Left hindlimb (tissue), 1 donor: ENCODE measurements around the gene PLA2G4A.

ENCODE experiments used
- DNase-seq: peaks from one replicate; pipeline ENCODE4 v3.0.0-alpha.2; 2018

Gene PLA2G4A

GRCh38 chr1:186978596-186979556 lies 150.1 kb downstream of the PLA2G4A start:
- no peak for DNase-seq

DNA sequence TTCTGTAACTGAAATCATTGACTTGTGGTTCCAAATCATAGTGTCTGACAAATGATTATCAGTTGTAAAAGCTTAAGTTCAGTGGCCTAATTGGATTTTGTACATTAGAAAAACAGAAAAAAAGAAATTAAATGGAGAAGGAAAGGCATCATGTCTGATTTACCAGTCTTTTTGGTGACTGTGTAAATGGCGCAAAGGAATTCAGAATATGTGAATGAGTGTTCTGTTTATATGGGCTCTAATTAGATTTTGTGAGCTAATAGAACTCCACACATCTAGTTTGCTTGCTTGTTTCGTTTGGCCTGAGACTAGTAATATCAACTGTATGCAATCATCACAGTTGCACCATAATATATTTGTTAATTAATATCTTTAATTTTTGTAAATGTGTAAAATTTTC lies 151.7 kb downstream of the PLA2G4A start:
- DNase-seq: no peak

DNA sequence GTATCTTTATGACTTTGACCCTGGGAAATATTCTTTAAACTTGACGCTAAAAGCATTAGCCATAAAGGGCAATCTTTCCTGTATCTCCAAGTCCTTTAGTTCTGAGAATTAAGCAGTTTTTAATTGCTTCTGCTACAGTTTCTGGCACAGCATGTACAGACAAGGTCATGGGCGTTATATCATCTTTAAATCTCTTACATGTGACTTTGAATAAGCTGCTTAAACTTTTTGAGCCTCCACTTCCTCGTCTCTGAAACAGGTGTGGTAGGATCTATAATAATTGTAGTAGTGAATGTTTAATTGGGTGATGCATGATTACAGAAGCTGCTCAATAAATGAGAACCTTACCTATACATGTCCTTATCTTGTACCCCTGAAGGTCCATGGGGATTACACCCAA lies 153.4 kb downstream of the PLA2G4A start:
- no peak for DNase-seq

- DNase-seq: no peak
Observed at GRCh38 chr1:186983327-186983726, 154.6 kb downstream of the PLA2G4A start.

DNA sequence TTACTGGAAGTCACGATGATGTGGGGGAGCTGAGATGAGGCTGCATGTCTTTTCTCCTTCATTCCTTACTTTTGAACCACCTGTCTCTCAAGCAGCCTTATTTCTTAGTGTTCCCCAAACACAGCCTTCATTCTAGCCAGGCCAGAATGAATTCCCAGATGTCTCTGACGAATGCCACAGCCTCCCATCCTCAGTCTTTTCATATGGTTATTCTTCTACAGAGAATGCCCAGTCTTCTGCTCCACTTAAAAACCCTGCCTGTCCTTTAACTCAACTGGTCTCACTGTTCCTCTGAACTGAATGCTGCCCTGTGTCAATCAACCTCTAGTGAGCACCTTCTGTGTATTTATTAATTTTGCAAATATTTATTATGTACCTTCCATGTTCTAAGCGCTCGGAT lies 156.2 kb downstream of the PLA2G4A start:
- DNase-seq: no peak

DNA sequence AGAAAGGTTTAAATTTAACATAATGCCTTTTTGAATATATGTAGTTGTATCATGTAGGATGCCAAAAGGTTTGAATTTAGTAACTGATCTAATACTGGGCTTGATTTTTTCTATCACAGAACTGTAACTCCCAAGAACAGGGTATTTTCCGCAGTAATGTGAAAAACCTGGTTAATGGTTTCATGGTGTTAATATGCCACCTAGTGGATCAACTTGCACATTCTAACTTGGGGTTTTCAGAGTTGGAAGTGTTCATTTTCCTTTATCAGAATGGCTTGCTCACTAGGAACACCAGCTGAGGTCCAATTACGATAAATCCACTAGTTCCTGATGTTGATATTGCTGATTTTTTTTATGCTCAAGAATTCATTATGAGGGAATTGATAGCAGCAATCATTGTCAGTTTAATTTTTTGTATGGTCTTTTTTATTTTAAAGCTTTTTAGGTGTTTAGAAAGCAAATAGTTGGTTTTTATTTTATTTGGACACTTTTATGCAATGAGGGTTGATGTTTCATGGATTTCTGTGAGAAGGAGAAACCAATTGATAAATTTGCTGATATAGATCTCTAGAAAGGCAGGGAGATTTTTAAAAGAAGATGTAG lies 157.2 kb downstream of the PLA2G4A start:
- no peak for DNase-seq

DNA sequence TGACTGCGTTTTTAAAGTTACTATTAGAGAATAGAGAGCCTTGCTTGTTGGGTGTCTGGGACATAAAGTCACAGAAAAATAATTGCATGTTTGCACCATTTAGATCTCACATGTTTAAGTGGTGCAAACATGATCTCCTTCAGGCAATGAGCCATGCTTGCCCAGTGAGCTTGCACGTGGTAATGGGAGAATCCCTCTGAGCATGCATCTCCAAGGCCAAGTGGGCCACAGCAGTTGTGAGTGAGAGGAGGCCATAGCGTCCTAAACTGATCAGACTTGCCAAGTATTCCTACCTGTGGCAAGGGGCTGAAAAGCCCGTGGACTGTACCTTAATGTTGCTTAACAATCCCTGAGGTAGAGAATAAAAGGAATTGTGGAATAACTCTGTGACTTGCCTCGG lies 158.3 kb downstream of the PLA2G4A start:
- no peak for DNase-seq

DNA sequence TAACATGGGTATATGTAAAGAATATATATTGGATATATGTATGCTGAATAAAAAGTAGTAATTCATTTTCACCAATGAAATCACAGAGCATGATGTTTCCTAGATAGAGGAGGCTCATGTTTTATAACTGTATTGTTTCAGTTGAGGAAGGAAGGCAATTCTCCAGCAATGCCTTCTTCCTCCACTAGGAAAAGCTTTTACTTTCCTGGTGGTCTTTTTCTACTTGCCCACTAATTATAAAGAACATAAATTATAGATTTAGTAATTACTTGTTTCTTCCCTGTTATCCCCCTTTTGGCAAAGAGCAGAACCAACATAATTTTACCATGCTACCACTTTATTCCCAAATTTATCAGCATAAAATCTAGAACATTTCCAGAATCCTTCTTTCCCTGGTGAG lies 159.0 kb downstream of the PLA2G4A start:
- no peak for DNase-seq

DNA sequence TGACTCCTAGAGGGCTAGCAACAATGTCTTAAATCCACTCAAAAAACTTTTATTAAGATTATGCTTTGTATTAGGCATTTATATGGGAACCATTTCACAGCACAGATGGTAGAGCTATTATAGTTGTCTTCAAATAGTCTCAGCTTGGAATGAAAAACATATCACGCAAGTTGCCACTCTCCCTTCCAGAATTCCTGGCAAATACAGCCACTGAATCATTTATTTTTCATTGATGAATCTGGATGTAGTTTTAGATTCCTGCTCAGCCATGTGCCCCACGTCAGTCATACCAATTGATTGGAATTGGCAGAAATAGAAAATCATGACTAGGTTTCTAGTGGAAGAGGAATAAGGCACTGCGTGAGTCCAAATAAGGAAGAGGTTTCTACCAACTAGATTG lies 165.2 kb downstream of the PLA2G4A start:
- no peak for DNase-seq

GRCh38 chr1:186994897-186995296 lies 166.1 kb downstream of the PLA2G4A start:
- DNase-seq: no peak

DNA sequence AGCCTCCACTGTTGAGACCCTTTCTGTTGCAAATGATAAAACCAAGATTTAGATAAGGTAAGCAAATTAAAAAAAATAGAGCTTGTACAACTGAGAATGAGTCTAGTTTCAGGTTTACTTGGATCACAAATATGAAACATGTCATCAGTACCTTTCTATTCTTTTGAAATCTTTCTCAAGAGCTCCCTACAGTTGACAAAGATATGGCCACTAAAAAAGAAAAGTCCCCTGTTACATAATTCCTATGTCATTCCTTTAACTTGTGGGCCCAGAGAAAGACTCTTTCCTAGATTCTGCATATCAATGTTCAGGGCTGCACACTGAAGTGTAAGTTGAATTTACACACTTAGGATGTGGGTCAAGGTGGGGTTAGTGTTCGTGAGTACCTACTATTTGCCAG lies 168.1 kb downstream of the PLA2G4A start:
- DNase-seq: no peak

DNA sequence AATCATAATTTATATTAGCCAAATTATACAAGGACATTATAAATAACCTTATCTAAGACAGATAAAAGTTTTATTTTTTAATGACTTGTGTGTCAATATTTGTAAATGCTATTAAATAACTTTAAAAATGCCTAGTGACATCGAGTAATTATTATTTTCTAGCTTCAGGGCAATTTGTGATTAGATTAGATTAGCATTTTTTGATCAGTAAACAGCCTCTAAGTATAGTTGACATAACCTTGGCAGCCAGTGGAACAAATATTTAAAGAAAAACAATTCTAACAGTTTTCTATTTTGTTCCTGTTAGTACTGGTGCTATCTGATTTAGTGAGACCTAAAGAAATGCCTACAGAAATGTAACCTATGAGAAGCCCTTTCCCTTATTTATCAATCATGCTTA lies 169.1 kb downstream of the PLA2G4A start:
- DNase-seq: no peak

- DNase-seq: no peak
Observed at GRCh38 chr1:186999506-186999905, 170.8 kb downstream of the PLA2G4A start.

GRCh38 chr1:187001198-187001889 lies 172.6 kb downstream of the PLA2G4A start:
- DNase-seq: no peak

DNA sequence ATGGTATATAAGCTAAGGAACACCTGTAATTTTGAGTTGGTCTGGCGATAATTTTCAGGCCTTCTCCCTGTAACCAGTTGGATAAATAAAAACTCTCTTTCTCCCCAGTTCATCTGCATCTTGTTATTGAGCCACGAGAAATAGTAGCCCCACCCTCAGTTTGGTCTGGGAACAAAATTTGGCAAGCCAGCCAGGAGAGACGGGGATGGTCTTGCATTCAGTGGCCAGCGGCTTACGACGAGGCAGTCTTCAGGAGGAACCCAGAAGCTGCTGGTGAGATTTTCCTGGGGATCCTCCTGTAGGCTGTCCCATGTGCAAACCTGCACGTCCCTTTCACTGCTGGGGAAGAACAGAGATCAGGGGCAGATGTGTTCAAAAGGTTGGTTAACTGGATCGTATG lies 174.6 kb downstream of the PLA2G4A start:
- no peak for DNase-seq

GRCh38 chr1:187006896-187007295 lies 178.1 kb downstream of the PLA2G4A start:
- DNase-seq: no peak

GRCh38 chr1:187009320-187009719 lies 180.6 kb downstream of the PLA2G4A start:
- no peak for DNase-seq

GRCh38 chr1:187010571-187011309 lies 182.0 kb downstream of the PLA2G4A start:
- no peak for DNase-seq

DNA sequence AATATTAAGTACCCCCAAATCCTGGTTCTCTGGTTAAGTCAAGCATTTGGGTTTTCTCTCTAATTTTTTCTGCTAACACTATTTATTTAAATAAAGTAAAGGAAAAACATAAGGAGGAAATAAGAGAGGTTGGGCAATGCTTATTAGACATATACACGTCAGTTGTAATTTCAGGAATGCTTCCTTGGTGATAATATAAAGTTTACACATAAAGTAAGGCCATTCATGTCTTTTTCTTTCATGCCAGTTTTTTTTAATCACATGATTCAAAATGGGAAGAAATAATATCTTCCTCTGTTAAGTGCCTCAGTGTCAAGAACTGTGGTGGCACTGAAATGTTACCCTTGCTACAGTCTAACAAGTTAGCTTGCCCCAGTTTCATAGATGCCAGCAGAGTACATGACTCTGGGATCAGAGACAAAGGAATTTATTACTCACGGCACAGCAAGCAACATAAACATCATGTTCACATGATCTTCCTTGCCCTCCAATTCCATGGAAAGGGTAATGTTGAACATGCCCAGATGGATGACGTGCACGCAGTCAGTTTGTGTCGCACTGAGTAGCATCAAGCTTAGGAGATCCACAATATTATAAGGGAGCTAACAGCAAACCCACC lies 184.9 kb downstream of the PLA2G4A start:
- no peak for DNase-seq

GRCh38 chr1:187018291-187018690 lies 189.5 kb downstream of the PLA2G4A start:
- DNase-seq: no peak

- DNase-seq: no peak
Observed at GRCh38 chr1:187027253-187027652, 198.5 kb downstream of the PLA2G4A start.

GRCh38 chr1:187032316-187032981 lies 203.7 kb downstream of the PLA2G4A start:
- DNase-seq: no peak
